Astrocyte of the spinal cord (primary cell): Measurements from ENCODE around the gene MIPEP.
"Not testable (repeated sequence)": the region's sequence is repeated elsewhere in the genome, so short reads cannot be mapped to it uniquely, and the experiment has no call there.

Experiments used
- DNase-seq: peaks from one replicate; pipeline ENCODE4 v3.0.0; 2011; ENCODE audit warnings: low read depth, low spot score
- H3K4me3 ChIP-seq: 2 replicates; pipeline ENCODE4 v1.5.1; 2011; ENCODE audit warnings: low read depth, mild to moderate bottlenecking, low read length, moderate library complexity
- in situ Hi-C: cut with HindIII; loops from 2 replicates; pipeline ENCODE4 v1.10.0; 2017; ENCODE audit warnings: low sequenced_read_pairs
- TF ChIP-seq, protein P1 (sequence below): IDR thresholded peaks from 2 replicates; pipeline ENCODE4 v1.5.1; 2012; ENCODE audit warnings: low read depth, mild to moderate bottlenecking, low read length, inconsistent platforms

MIPEP gene

GRCh38 chr13:23766939-23767338 is 122.3 kb downstream of the MIPEP start:
- no peak overlapping the region for H3K4me3 ChIP-seq
- TF ChIP-seq, protein P1, sequence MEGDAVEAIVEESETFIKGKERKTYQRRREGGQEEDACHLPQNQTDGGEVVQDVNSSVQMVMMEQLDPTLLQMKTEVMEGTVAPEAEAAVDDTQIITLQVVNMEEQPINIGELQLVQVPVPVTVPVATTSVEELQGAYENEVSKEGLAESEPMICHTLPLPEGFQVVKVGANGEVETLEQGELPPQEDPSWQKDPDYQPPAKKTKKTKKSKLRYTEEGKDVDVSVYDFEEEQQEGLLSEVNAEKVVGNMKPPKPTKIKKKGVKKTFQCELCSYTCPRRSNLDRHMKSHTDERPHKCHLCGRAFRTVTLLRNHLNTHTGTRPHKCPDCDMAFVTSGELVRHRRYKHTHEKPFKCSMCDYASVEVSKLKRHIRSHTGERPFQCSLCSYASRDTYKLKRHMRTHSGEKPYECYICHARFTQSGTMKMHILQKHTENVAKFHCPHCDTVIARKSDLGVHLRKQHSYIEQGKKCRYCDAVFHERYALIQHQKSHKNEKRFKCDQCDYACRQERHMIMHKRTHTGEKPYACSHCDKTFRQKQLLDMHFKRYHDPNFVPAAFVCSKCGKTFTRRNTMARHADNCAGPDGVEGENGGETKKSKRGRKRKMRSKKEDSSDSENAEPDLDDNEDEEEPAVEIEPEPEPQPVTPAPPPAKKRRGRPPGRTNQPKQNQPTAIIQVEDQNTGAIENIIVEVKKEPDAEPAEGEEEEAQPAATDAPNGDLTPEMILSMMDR = no peak
- in situ Hi-C loops = no loop called here
- DNase-seq = no peak

DNA sequence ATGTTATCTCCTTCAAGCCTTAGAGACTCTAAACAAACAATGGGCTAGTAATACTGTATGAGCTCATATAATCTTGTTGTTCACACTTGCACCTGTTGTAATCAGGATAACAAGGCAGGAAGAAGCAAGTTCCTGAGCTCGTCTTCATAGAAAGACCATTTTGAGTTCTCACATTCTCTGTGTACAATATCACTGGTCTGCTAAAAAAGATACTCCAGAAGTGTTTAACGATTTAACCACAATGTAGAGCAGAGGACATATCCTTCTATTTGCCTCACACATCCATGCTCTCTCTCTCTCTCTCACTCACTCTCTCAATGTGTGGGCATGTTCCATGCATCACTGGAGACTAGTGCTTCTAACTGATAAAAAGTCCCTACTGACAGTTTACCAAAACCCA is 122.9 kb downstream of the MIPEP start:
- no peak overlapping the region for H3K4me3 ChIP-seq
- in situ Hi-C loops = no loop called here
- DNase-seq = no peak
- TF ChIP-seq, protein P1 = no peak

- in situ Hi-C loops = no loop called here
Measured at GRCh38 chr13:23765531-23765930, 123.7 kb downstream of the MIPEP start.

DNA sequence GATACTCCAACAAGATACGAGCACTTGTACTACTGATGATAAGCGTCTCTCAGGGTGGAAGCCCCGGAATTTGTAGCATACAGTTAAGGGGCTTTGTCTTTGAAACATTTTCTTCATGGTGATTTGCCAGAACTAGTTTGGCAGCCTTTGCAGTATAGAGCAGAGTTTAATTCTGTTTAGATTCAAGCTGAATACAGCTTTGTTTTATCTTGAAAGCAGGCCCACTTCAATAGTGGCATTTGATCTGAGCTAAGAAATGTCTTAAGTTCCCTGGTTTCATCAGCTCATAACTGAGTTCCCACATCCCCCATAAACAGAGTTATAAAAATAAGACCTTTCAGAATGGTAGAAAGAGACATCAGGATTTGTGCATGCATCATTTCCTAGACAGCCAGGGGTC is 125.9 kb downstream of the MIPEP start:
- no peak for DNase-seq
- no peak overlapping the region for H3K4me3 ChIP-seq
- TF ChIP-seq, protein P1 = no peak
- in situ Hi-C loops = no loop called here

More at GRCh38 chr13:23765531-23765930, 123.7 kb downstream of the MIPEP start:
- no peak overlapping the region for H3K4me3 ChIP-seq
- TF ChIP-seq, protein P1 = no peak
- DNase-seq = no peak

DNA sequence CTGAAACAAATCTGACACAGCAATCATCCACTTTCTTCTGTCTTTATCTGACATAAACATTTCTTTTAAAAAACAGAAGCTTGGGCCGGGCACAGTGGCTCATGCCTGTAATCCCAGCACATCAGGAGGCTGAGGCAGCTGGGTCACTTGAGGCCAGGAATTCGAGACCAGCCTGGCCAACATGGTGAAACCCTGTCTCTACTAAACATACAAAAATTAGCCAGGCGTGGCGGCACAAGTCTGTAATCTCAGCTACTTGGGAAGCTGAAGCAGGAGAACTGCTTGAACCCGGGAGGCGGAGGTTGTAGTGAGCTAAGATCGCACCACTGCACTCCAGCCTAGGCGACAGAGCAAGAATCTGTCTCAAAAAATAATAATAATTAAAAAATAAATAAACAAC is 127.4 kb downstream of the MIPEP start:
- in situ Hi-C loops, DNase-seq, H3K4me3 ChIP-seq: not testable (repeated sequence)

DNA sequence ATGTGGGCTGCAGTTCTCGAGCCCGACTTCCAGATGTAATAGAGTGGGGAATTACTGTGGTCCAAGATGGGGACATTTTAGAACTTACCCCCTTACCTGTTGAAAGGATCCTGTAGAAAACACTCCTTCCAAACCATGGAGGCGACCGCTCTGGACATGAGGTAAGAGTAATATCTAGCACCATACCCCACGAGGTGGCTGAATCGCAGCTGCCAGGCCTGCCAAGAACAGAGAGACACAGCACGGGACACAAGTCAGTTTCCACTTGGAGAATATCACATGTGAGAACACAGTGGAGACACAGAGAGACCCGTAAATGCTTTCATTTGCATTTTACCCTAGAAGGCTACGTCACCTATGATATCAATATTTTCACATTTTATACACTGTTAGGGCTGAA is 129.2 kb downstream of the MIPEP start:
- no peak overlapping the region for H3K4me3 ChIP-seq
- in situ Hi-C loops = no loop called here
- TF ChIP-seq, protein P1 = no peak
- DNase-seq = no peak

DNA sequence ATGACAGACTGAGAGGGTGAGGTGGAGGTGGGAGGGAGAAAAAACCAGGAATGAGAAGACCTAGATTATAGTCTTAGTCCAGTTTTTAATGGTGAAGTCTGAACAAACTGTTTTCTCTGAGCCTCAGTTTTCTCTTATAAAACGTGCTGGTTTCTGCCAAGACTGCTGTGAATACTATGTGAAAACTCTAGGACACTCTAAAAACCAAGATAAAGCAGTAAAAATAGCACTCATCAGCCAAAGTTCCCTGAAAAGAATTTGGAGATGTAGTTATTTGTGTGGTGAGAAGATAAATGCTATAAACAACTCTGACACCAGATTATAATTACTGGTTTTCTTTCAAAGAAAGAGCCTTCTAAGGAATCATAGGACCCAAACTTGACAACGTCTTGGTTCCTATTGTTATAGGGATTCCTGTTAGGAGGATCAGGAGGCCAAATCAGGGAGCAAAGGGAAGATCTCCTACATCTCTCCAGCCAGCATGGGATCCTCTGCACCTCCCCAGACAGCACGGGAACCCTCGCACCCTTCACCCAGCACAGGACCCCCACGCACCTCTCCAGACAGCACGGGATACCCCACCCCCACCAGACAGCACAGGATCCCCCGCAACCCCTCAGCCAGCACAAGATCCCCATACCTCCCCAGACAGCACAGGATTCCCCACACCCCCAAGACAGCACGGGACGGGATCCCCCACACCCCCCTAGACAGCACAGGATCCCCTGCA is 130.2 kb downstream of the MIPEP start:
- TF ChIP-seq, protein P1 = no peak
- no peak overlapping the region for H3K4me3 ChIP-seq
- DNase-seq = no peak
- in situ Hi-C loops = no loop called here
